Esophagus squamous epithelium (tissue), 4 donors: ENCODE measurements around the gene SERPINI2.

Experiments used
- POLR2A ChIP-seq, 4 donors: fragments of 450-650 bp; IDR thresholded peaks; one replicate each; pipeline ENCODE4 v1.6.1; 2017; ENCODE audit warnings: antibody characterized with exemption in 4 of 4, mild to moderate bottlenecking in 4 of 4, moderate library complexity in 3 of 4
- TF ChIP-seq, protein P1 (sequence below), 6 experiments: fragments of 450-650 bp in 4 of 6; fragments of 200-600 bp in 2 of 6; sonication (generic) in 2 of 6; IDR thresholded peaks; one replicate each; pipeline ENCODE4 v1.5.1; 2016 to 2019; ENCODE audit warnings: antibody characterized with exemption in 6 of 6, mild to moderate bottlenecking in 4 of 6, moderate library complexity in 4 of 6

DNA sequence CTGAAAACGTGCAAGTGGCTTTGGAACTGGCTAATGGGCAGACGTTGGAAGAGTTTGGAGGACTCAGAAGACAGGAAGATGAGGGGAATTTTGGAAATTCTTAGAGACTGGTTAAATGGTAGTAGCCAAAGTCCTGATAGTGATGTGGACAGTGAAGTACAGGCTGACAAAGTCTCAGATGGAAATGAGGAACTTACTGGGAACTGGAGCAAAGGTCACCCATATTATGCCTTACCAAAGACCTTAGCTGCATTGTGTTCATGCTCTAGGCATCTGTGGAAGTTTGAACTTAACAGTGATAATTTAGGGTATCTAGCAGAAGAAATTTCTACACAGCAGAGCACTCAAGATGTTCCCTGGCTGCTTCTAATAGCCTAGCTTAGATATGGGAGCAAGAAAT, 28.6 kb upstream of the SERPINI2 start:
- TF ChIP-seq, protein P1, sequence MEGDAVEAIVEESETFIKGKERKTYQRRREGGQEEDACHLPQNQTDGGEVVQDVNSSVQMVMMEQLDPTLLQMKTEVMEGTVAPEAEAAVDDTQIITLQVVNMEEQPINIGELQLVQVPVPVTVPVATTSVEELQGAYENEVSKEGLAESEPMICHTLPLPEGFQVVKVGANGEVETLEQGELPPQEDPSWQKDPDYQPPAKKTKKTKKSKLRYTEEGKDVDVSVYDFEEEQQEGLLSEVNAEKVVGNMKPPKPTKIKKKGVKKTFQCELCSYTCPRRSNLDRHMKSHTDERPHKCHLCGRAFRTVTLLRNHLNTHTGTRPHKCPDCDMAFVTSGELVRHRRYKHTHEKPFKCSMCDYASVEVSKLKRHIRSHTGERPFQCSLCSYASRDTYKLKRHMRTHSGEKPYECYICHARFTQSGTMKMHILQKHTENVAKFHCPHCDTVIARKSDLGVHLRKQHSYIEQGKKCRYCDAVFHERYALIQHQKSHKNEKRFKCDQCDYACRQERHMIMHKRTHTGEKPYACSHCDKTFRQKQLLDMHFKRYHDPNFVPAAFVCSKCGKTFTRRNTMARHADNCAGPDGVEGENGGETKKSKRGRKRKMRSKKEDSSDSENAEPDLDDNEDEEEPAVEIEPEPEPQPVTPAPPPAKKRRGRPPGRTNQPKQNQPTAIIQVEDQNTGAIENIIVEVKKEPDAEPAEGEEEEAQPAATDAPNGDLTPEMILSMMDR (IDR thresholded peaks at IDR 0.05), result no peak
- no peak for TF ChIP-seq POLR2A (IDR thresholded peaks at IDR 0.05)
